A549 treated with Mapracorat at 1 μM for 4 hours (cell line): Measurements from ENCODE around the gene TMEM14C. TPM values are rescaled to one million over a fixed set of nuclear protein-coding genes. Genes with fewer than 3 reads are reported as not detected.

ENCODE experiments used
- total RNA-seq: library from RNA; stranded (reverse); fragments of 200-300 nt; extraction: Qiagen RNA extraction; gene quantifications from 5 replicates; pipeline ENCODE4 v1.2.3, GENCODE V29; 2022

Gene TMEM14C
- total RNA-seq = 142 to 160 TPM (median 151 TPM) in 5 replicates

GRCh38 chr6:10722820-10723566 is at the start of gene TMEM14C:
Gene TMEM14C, plus strand, starts transcription at chr6:10723070. Its CDS starts 1,544 bp downstream, at chr6:10724614.

DNA sequence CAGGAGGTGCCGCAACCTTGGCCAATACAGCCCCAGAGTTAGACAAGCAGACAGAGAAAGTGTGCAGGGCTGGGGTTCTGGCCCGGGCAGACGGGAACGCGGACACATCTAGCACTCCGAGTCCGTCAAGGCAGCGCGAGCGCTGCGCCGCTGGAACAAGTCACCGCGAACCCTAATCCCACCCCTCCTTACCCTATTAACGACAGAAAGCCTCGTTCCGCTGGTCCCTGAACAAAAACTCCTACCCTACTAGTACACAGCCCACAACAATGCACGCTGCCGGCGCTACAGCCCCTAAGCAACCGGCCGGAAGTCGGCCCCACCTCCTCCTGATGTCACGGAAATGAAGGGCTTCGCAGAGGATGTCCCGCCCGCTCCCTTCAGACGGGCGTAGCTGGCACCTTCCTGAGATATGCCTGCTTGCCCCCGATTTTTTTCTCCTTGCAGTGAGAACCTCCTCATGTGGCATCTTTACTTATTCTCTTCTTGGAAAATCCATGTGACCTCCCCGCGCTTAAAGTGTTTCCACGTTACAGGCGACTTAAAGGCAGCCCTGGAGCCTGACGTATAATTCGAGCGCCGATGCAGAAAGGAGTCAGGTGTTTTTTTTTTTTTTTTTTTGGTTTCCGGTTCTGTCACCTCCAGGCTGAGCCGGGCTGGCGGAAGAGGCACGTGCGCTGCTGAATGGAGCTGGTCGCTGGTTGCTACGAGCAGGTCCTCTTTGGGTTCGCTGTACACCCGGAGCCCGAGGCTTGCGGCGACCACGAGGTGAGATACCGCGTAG is 28.4 kb upstream of the TMEM14C start, which contains the start of the genes C6orf52 and PAK1IP1:
TSS of gene C6orf52 (minus strand) at position 315 of the 784 bp plus-strand sequence. CDS start 7,066 bp downstream, outside the sequence.
TSS of gene PAK1IP1 (plus strand) at position 671 of the 784 bp plus-strand sequence. CDS start at position 685, 14 bp downstream.

GRCh38 chr6:10747251-10747972 is 24.5 kb downstream of the TMEM14C start, which contains the start of gene TMEM14B:
Gene TMEM14B, plus strand, starts transcription at chr6:10747805. Its CDS starts 1,441 bp downstream, at chr6:10749246.

Other genes with a start within 250 kb of the TMEM14C start
- 4.9 to 6.3 TPM (median 5.5 TPM) in 5 replicates for gene GCNT2, start 201.7 kb upstream of the TMEM14C start, total RNA-seq
- gene C6orf52, start 28.5 kb upstream of the TMEM14C start, total RNA-seq = 1.4 to 2.6 TPM (median 2.0 TPM) in 5 replicates
- gene PAK1IP1, start 28.1 kb upstream of the TMEM14C start, total RNA-seq = 18.5 to 22.5 TPM (median 19.7 TPM) in 5 replicates
- 124 to 150 TPM (median 139 TPM) in 5 replicates for gene TMEM14B, start 24.7 kb downstream of the TMEM14C start, total RNA-seq
- gene MAK, start 115.5 kb downstream of the TMEM14C start, total RNA-seq = 0.08 to 0.24 TPM (median 0.13 TPM) in 5 replicates
- gene GCM2, start 159.0 kb downstream of the TMEM14C start, total RNA-seq = not detected in 5 replicates
- gene SYCP2L, start 164.0 kb downstream of the TMEM14C start, total RNA-seq = 1.7 to 2.9 TPM (median 2.5 TPM) in 5 replicates